ENCODE results near the gene GAB2.

DNA sequence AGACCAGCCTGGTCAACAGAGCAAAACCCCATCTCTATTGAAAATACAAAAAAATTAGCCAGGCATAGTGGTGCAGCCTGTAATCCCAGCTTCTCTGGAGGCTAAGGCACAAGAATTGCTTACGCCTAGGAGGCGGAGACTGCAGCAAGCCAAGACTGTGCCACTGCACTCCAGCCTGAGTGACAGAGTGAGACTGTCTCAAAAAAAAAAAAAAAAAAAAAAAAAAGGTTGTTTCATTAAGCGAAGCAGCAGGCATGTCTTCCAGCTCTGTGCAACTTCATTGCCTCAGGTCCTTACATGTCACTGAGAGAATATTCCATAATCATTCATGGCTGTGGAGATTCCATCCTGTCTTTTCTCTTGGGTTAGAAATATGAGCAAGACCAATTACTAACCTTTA lies 16.9 kb downstream of the GAB2 start:
- TF ChIP-seq, protein P1, sequence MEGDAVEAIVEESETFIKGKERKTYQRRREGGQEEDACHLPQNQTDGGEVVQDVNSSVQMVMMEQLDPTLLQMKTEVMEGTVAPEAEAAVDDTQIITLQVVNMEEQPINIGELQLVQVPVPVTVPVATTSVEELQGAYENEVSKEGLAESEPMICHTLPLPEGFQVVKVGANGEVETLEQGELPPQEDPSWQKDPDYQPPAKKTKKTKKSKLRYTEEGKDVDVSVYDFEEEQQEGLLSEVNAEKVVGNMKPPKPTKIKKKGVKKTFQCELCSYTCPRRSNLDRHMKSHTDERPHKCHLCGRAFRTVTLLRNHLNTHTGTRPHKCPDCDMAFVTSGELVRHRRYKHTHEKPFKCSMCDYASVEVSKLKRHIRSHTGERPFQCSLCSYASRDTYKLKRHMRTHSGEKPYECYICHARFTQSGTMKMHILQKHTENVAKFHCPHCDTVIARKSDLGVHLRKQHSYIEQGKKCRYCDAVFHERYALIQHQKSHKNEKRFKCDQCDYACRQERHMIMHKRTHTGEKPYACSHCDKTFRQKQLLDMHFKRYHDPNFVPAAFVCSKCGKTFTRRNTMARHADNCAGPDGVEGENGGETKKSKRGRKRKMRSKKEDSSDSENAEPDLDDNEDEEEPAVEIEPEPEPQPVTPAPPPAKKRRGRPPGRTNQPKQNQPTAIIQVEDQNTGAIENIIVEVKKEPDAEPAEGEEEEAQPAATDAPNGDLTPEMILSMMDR (IDR thresholded peaks at IDR 0.05) = no peak
- TF ChIP-seq TCF7L2 (IDR thresholded peaks at IDR 0.05; ENCODE audit: low read depth, low read length) = no peak
